H1 (cell line): ENCODE measurements around the gene VIPR1. TPM values are rescaled to one million over a fixed set of nuclear protein-coding genes. Genes with fewer than 3 reads are reported as not detected.

Experiments
- CTCF ChIA-PET: fragments of 300-600 bp; sonication (Branson Sonifier 250); formaldehyde crosslinking; loops from one replicate; lab custom pipeline; 2021; ENCODE audit not compliant: partially characterized antibody; lab: Charles Lee
- POLR2A ChIA-PET: fragments of 300-600 bp; sonication (Branson Sonifier 250); formaldehyde crosslinking; loops from one replicate; lab custom pipeline; 2021; ENCODE audit warnings: inconsistent platforms; ENCODE audit not compliant: partially characterized antibody; lab: Charles Lee
- DNase-seq, 2 experiments: peaks; one replicate each; pipeline versions ENCODE4 v3.0.0 to v3.0.0-alpha.2; 2010 to 2022; ENCODE audit warnings: low spot score in 2 of 2, low read depth in 1 of 2, mixed read lengths in 1 of 2
- FAIRE-seq: peaks from 2 replicates; lab custom pipeline; 2011; peaks lifted over from hg19 to GRCh38; lab: Jason Lieb, UNC
- H2AFZ ChIP-seq: 2 replicates; pipeline ENCODE4 v1.8.1; 2012; ENCODE audit warnings: low read length, inconsistent platforms
- H2AK5ac ChIP-seq: 2 replicates; pipeline ENCODE4 v1.6.1; 2013; ENCODE audit warnings: low read depth, low read length
- H2BK120ac ChIP-seq: replicated peaks from 2 replicates; pipeline ENCODE3; 2013; ENCODE audit warnings: low read depth, low read length, inconsistent platforms
- H2BK12ac ChIP-seq: 2 replicates; pipeline ENCODE4 v1.6.1; 2013; ENCODE audit warnings: low read depth, low read length
- H2BK15ac ChIP-seq: 2 replicates; pipeline ENCODE4 v1.6.1; 2013; ENCODE audit warnings: low read length
- H2BK20ac ChIP-seq: 2 replicates; pipeline ENCODE4 v1.6.1; 2013; ENCODE audit warnings: low read length
- H2BK5ac ChIP-seq: 2 replicates; pipeline ENCODE4 v1.6.1; 2013; ENCODE audit warnings: low read depth, low read length
- H3K14ac ChIP-seq: 2 replicates; pipeline ENCODE4 v1.6.1; 2013; ENCODE audit warnings: inconsistent platforms; ENCODE audit not compliant: insufficient read length
- H3K18ac ChIP-seq: 2 replicates; pipeline ENCODE4 v1.6.1; 2013; ENCODE audit warnings: low read length; ENCODE audit errors: extremely low read depth
- H3K23ac ChIP-seq: 2 replicates; pipeline ENCODE4 v1.6.1; 2013; ENCODE audit warnings: inconsistent platforms; ENCODE audit not compliant: insufficient read length
- H3K23me2 ChIP-seq: 2 replicates; pipeline ENCODE4 v1.6.1; 2013; ENCODE audit warnings: low read depth, low read length
- H3K27ac ChIP-seq: 2 replicates; pipeline ENCODE4 v1.6.1; 2011; ENCODE audit warnings: low read depth, low read length, inconsistent platforms
- H3K27me3 ChIP-seq, 4 experiments: replicated peaks in 1 of 4; 1 replicate in 1 of 4; 2 replicates in 3 of 4; pipeline versions ENCODE4 v1.6.1 to v1.8.1; 2011 to 2013; ENCODE audit warnings: low read length in 3 of 4, mild to moderate bottlenecking in 3 of 4, inconsistent platforms in 2 of 4, mixed read lengths in 2 of 4, moderate library complexity in 1 of 4; ENCODE audit not compliant: control insufficient read depth in 3 of 4, insufficient read depth in 3 of 4; ENCODE audit errors: extremely low read depth in 1 of 4
- H3K36me3 ChIP-seq, 4 experiments: 2 replicates each; pipeline versions ENCODE4 v1.6.1 to v1.8.1; 2011 to 2013; ENCODE audit warnings: mild to moderate bottlenecking in 4 of 4, low read length in 3 of 4, moderate library complexity in 2 of 4, control low read depth in 1 of 4, inconsistent platforms in 1 of 4; ENCODE audit not compliant: insufficient read depth in 4 of 4, control insufficient read depth in 2 of 4
- H3K4ac ChIP-seq: replicated peaks from 2 replicates; pipeline ENCODE3; 2013; ENCODE audit warnings: low read length, low read depth, mixed read lengths, inconsistent platforms; ENCODE audit not compliant: insufficient read length
- H3K4me1 ChIP-seq, 4 experiments: replicated peaks in 1 of 4; 1 replicate in 1 of 4; 2 replicates in 3 of 4; pipeline versions ENCODE4 v1.6.1 to v1.8.1; 2011 to 2013; ENCODE audit warnings: low read length in 3 of 4, inconsistent platforms in 2 of 4, mixed read lengths in 1 of 4; ENCODE audit not compliant: insufficient read depth in 4 of 4, control insufficient read depth in 3 of 4
- H3K4me2 ChIP-seq, 2 experiments: 2 replicates each; pipeline versions ENCODE4 v1.6.1 to v1.8.1; 2011 to 2013; ENCODE audit warnings: low read depth in 2 of 2, low read length in 2 of 2, control low read depth in 1 of 2, inconsistent platforms in 1 of 2, mild to moderate bottlenecking in 1 of 2; ENCODE audit not compliant: insufficient read depth in 1 of 2
- H3K4me3 ChIP-seq, 4 experiments: fragments of 200-600, 300-600 bp in 1 of 4; sonication (generic), shearing (Covaris generic), sonication (Bioruptor Twin) in 1 of 4; 2 replicates each; pipeline versions ENCODE4 v1.5.1 to v1.8.1; 2011 to 2016; ENCODE audit warnings: low read length in 4 of 4, low read depth in 3 of 4, control low read depth in 2 of 4, inconsistent platforms in 2 of 4, mild to moderate bottlenecking in 2 of 4, mixed read lengths in 1 of 4, moderate library complexity in 1 of 4; ENCODE audit not compliant: insufficient read depth in 2 of 4; ENCODE audit errors: extremely low read depth in 1 of 4
- H3K56ac ChIP-seq: replicated peaks from 2 replicates; pipeline ENCODE3; 2013; ENCODE audit warnings: low read depth, mild to moderate bottlenecking, mixed read lengths, low read length, inconsistent platforms; ENCODE audit not compliant: insufficient read length
- H3K79me1 ChIP-seq: 2 replicates; pipeline ENCODE4 v1.6.1; 2013; ENCODE audit warnings: low read depth, low read length, control low read depth
- H3K79me2 ChIP-seq, 2 experiments: 2 replicates each; pipeline versions ENCODE4 v1.6.1 to v1.8.1; 2012 to 2013; ENCODE audit warnings: low read length in 2 of 2, mild to moderate bottlenecking in 2 of 2, inconsistent platforms in 1 of 2; ENCODE audit not compliant: insufficient read depth in 2 of 2, control insufficient read depth in 1 of 2
- H3K9ac ChIP-seq, 4 experiments: replicated peaks in 1 of 4; 1 replicate in 1 of 4; 2 replicates in 3 of 4; pipeline versions ENCODE4 v1.6.1 to v1.8.1; 2011 to 2013; ENCODE audit warnings: low read depth in 3 of 4, low read length in 3 of 4, control low read depth in 2 of 4, mild to moderate bottlenecking in 2 of 4, moderate library complexity in 2 of 4, inconsistent platforms in 1 of 4; ENCODE audit errors: extremely low read depth in 1 of 4
- H3K9me3 ChIP-seq, 2 experiments: 2 replicates each; pipeline versions ENCODE4 v1.6.1 to v1.8.1; 2012 to 2013; ENCODE audit warnings: mild to moderate bottlenecking in 2 of 2, moderate library complexity in 2 of 2, control low read depth in 1 of 2, inconsistent platforms in 1 of 2, low read depth in 1 of 2, low read length in 1 of 2, mixed read lengths in 1 of 2; ENCODE audit not compliant: insufficient read depth in 2 of 2
- H4K20me1 ChIP-seq, 2 experiments: replicated peaks in 1 of 2; 2 replicates each; pipeline versions ENCODE3 to v1.8.1; 2011 to 2013; ENCODE audit warnings: inconsistent platforms in 2 of 2, low read length in 2 of 2, mild to moderate bottlenecking in 1 of 2; ENCODE audit not compliant: insufficient read depth in 2 of 2, control insufficient read depth in 1 of 2
- H4K5ac ChIP-seq: 2 replicates; pipeline ENCODE4 v1.6.1; 2013; ENCODE audit warnings: low read length, low read depth, mixed read lengths, inconsistent platforms; ENCODE audit not compliant: insufficient read length
- H4K8ac ChIP-seq: 2 replicates; pipeline ENCODE4 v1.8.0; 2013; ENCODE audit warnings: mild to moderate bottlenecking, moderate library complexity, low read length, inconsistent platforms; ENCODE audit not compliant: insufficient read depth; ENCODE audit errors: extremely low read depth
- H4K91ac ChIP-seq: replicated peaks from 2 replicates; pipeline ENCODE3; 2013; ENCODE audit warnings: low read length, mixed read lengths, inconsistent platforms; ENCODE audit not compliant: insufficient read length
- RNF2 ChIP-seq: fragments of 200-900, 300-1000 bp; sonication (generic); IDR thresholded peaks from 2 replicates; pipeline ENCODE4 v1.7.1; 2016; ENCODE audit warnings: borderline replicate concordance, low read depth, mild to moderate bottlenecking, antibody characterized with exemption, low read length; ENCODE audit not compliant: poor library complexity, severe bottlenecking; ENCODE audit errors: missing control alignments
- SP1 ChIP-seq: IDR thresholded peaks from 2 replicates; pipeline ENCODE4 v1.6.1; 2011; ENCODE audit warnings: low read depth, low read length
- WGBS, 2 experiments: shearing (Covaris generic) in 1 of 2; methylation state at CpG; one replicate each; pipeline versions ENCODE4 v1.1.6 to v1.1.7; 2013 to 2015; ENCODE audit warnings: low lambda C conversion rate in 2 of 2, mixed read lengths in 2 of 2, inconsistent platforms in 1 of 2, low coverage in 1 of 2, missing lambda C conversion rate in 1 of 2; ENCODE audit not compliant: insufficient replicate concordance in 2 of 2, insufficient coverage in 1 of 2, insufficient read length in 1 of 2; ENCODE audit errors: extremely low coverage in 1 of 2, missing lambda C conversion rate in 1 of 2; 5-methylcytosine and 5-hydroxymethylcytosine counted together
- polyA plus RNA-seq, 7 experiments: library from polyadenylated mRNA; depleted of rRNA in 3 of 7; stranded (reverse) in 5 of 7; unstranded in 2 of 7; fragments of >200 nt in 5 of 7; fragments of 200-250 nt in 2 of 7; gene quantifications; 1 replicate in 5 of 7; 2 replicates in 1 of 7; 4 replicates in 1 of 7; pipeline versions ENCODE4 v1.2.1 to v1.2.3, GENCODE V29; 2011 to 2013; ENCODE audit warnings: missing spikeins in 2 of 7, mixed read lengths in 2 of 7
- total RNA-seq: library from RNA; stranded (reverse); fragmentation: NEBNext Ultra II Directional; extraction: Animal tissue kit (Norgen Biotek cat#: 25700); gene quantifications from 2 replicates; pipeline ENCODE4 v1.2.1, GENCODE V29; 2021

Gene VIPR1
- total and polyA plus RNA-seq, 2 of the 8 experiments (the other 6 are each of a cell fraction or from before 2014, with no cell fraction given), result 7.8 to 10.1 TPM

DNA sequence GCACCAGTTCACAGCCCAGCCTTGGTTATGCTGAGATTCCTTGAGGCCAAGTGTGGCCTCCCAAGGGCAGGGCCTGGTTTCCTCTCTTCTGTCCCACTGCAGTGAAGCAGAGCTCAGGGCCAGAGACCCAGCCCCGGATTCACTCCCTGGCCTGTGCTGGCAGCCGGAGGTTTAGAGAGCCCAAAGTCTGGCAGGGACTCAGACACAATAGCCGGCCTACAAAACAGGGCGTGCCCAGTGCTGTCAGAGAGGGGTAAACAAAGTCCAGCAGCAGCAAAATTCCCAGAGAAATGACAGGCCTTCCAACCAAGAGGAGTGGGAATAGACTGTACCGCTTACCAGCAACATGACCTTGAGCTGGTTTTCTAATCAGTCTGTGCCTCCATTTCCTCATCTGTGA, 14.0 kb downstream of the VIPR1 start:
- Histone ChIP-seq H2BK12ac (no peak overlapping the region), H3K23ac (no peak overlapping the region), H3K27me3 (no peaks in the 10 kb centered on the region), H2AK5ac (no peak overlapping the region), H3K27ac (no peak overlapping the region), H2BK15ac (no peak overlapping the region), H3K79me1 (no peaks in the 10 kb centered on the region), H3K79me2 (no peaks in the 10 kb centered on the region), H2BK20ac (no peak overlapping the region), H3K36me3 (no peaks in the 10 kb centered on the region), H3K14ac (no peak overlapping the region), H3K9ac (no peak overlapping the region), H2BK5ac (no peak overlapping the region), H3K9me3 (no peaks in the 10 kb centered on the region), H3K4me1 (no peaks in the 10 kb centered on the region), H3K4me3 (no peak overlapping the region), H4K5ac (no peak overlapping the region), H4K20me1 (no peaks in the 10 kb centered on the region), H3K56ac (no peak overlapping the region), H2BK120ac (no peak overlapping the region), H3K4ac (no peak overlapping the region), H4K91ac (no peak overlapping the region), H3K4me2 (no peak overlapping the region), H3K23me2 (no peaks in the 10 kb centered on the region; the same call in 1 of the 2 replicates), H4K8ac (0 out of 2 replicates have a peak overlapping the region, but pooled peaks have one; percentile 35), H2AFZ (no peak overlapping the region), H3K18ac (no peak overlapping the region; the same call in 1 of the 2 replicates)
- ChIA-PET CTCF (interaction anchor here (1.2 to 23.3 kb wide), 4 partner anchors 8 to 26 kb away, joined by 3 to 458 read pairs (median 6); no protein-coding TSS in a partner anchor), POLR2A (interaction anchor here (1.1 to 1.2 kb wide), 2 partner anchors 15 to 17 kb away, joined by 3 to 5 read pairs; no protein-coding TSS in a partner anchor)
- no peak for FAIRE-seq
- WGBS, 2 experiments, result 83% methylated on average over 5 of the region's 5 CpGs; no CpG with 5 or more reads in 1 of the 2 experiments
- DNase-seq, result no peak
- no peak for TF ChIP-seq RNF2
- TF ChIP-seq SP1, result no peak
